ENCODE data around the gene LRRC63. TPM values are rescaled to one million over a fixed set of nuclear protein-coding genes. Genes with fewer than 3 reads are reported as not detected.

LRRC63 gene
- total RNA-seq, 4 donors from 2014 or later, result 1.0 TPM; not detected in 3

- DNase-seq (ENCODE audit: low spot score) (no peak), ATAC-seq (ENCODE audit: low FRiP score) (no peak)
- TF ChIP-seq CTCF (IDR thresholded peaks at IDR 0.05), result no peak
Observed at GRCh38 chr13:46195016-46195415, 16.7 kb upstream of the LRRC63 start.

GRCh38 chr13:46197299-46198048 is 14.3 kb upstream of the LRRC63 start:
- no peak for TF ChIP-seq CTCF (IDR thresholded peaks at IDR 0.05)
- no peak for ATAC-seq (ENCODE audit: low FRiP score)
- no peak for DNase-seq (ENCODE audit: low spot score)

- ATAC-seq (ENCODE audit: low FRiP score) (no peak), DNase-seq (ENCODE audit: low spot score) (no peak)
- TF ChIP-seq CTCF (IDR thresholded peaks at IDR 0.05), result no peak
Observed at GRCh38 chr13:46198696-46199193, 13.0 kb upstream of the LRRC63 start.

GRCh38 chr13:46202188-46202795 is 9.4 kb upstream of the LRRC63 start:
- DNase-seq (ENCODE audit: low spot score) (no peak), ATAC-seq (ENCODE audit: low FRiP score) (no peak)
- no peak for TF ChIP-seq CTCF (IDR thresholded peaks at IDR 0.05)

- no peak for TF ChIP-seq CTCF (IDR thresholded peaks at IDR 0.05)
- ATAC-seq (ENCODE audit: low FRiP score) (no peak), DNase-seq (ENCODE audit: low spot score) (no peak)
Observed at GRCh38 chr13:46202966-46203365, 8.8 kb upstream of the LRRC63 start.

- no peak for DNase-seq (ENCODE audit: low spot score)
- ATAC-seq (ENCODE audit: low FRiP score), result no peak
- no peak for TF ChIP-seq CTCF (IDR thresholded peaks at IDR 0.05)
Observed at GRCh38 chr13:46206143-46206542, 5.6 kb upstream of the LRRC63 start.

GRCh38 chr13:46207828-46208227 is 3.9 kb upstream of the LRRC63 start:
- ATAC-seq (ENCODE audit: low FRiP score) (no peak), DNase-seq (ENCODE audit: low spot score) (no peak)
- TF ChIP-seq CTCF (IDR thresholded peaks at IDR 0.05), result no peak
